HL-60 (cell line): ENCODE measurements around the gene TMEM198.

Experiments
- CTCF ChIP-seq: IDR thresholded peaks from one replicate; pipeline ENCODE4 v1.5.1; 2011; ENCODE audit warnings: low read length, control low read depth, inconsistent platforms; ENCODE audit not compliant: insufficient read depth
- REST ChIP-seq: IDR thresholded peaks from 2 replicates; pipeline ENCODE4 v1.6.1; 2012; ENCODE audit warnings: low read depth; ENCODE audit not compliant: insufficient replicate concordance

DNA sequence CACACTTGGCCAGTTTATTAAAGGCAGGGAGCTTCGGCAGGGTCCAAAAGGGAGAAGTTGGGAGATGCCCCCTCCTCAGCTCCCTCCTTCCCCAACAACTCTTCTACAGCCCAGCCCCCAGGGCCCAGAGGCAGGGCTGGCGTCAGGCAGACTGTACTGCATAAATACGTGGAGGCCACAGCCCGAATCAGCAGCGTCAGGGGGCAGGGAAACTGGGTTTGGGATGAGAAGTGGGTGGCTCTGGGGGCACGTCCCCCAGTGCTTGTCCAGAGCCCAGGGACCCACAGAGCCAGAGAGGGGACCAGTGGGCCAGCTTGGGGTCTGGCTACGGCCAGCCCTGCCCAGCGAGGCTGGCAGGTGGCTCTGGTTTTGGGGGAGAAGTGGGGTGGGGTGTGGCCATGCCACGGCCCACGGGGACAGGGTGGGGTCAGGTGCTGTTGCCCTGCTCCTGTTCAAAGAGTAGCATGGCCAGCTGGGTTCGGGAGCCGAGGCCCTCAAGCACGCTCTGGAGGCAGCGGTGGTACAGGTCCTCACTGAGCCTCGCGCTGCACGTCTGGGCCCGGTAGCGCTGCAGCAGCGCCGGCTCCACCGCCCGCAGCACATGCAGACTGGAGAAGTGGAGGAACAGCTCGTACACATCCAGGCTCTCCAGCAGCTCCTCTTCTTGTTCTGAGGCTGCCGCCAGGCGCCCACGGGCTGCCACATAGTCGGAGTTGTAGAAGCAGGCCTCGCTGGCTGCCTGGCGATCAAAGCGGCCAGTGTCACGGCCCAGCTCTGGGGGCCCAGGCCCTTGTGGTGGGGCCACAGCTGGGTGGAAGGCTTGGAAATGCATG lies 4.7 kb upstream of the TMEM198 start:
- TF ChIP-seq CTCF (no peak), REST (no peak)
